RWPE2 (cell line): ENCODE measurements around the gene NUP62CL.
"Not testable (repeated sequence)": the region's sequence is repeated elsewhere in the genome, so short reads cannot be mapped to it uniquely, and the experiment has no call there.

Source experiments
- ATAC-seq: fragments of 200-7000 bp; cut with Tn5 transposase; 3 replicates; pipeline ENCODE4 v1.9.1; 2021; ENCODE audit warnings: low read depth
- DNase-seq: peaks from one replicate; pipeline ENCODE4 v3.0.0-alpha.2; 2020; ENCODE audit warnings: low spot score
- H3K27ac ChIP-seq: fragments of 450-650 bp; 2 replicates; pipeline ENCODE4 v1.5.1; 2017; ENCODE audit warnings: mild to moderate bottlenecking; ENCODE audit not compliant: poor library complexity, severe bottlenecking
- H3K27me3 ChIP-seq: fragments of 250-450 bp; sonication (Bioruptor Pico); 2 replicates; pipeline ENCODE4 v1.5.1; 2021; ENCODE audit warnings: mild to moderate bottlenecking, moderate library complexity; ENCODE audit not compliant: insufficient read depth, poor library complexity, severe bottlenecking
- H3K36me3 ChIP-seq: fragments of 250-450 bp; sonication (Bioruptor Pico); 2 replicates; pipeline ENCODE4 v1.5.1; 2020; ENCODE audit warnings: low read depth, mild to moderate bottlenecking, moderate library complexity
- H3K4me1 ChIP-seq: fragments of 250-450 bp; sonication (Bioruptor Pico); 2 replicates; pipeline ENCODE4 v1.5.1; 2021; ENCODE audit warnings: mild to moderate bottlenecking, moderate library complexity; ENCODE audit not compliant: insufficient read depth, poor library complexity, severe bottlenecking
- H3K4me3 ChIP-seq: fragments of 250-450 bp; sonication (Bioruptor Pico); 2 replicates; pipeline ENCODE4 v1.5.1; 2021; ENCODE audit warnings: mild to moderate bottlenecking, moderate library complexity; ENCODE audit not compliant: severe bottlenecking
- H3K9me3 ChIP-seq: fragments of 250-450 bp; sonication (Bioruptor Pico); 2 replicates; pipeline ENCODE4 v1.5.1; 2021; ENCODE audit warnings: mild to moderate bottlenecking, moderate library complexity; ENCODE audit not compliant: severe bottlenecking
- CTCF ChIP-seq: fragments of 450-650 bp; IDR thresholded peaks from one replicate; pipeline ENCODE4 v1.5.1; 2017; ENCODE audit warnings: mild to moderate bottlenecking, moderate library complexity; ENCODE audit not compliant: poor library complexity, severe bottlenecking

Gene NUP62CL

GRCh38 chrX:107199491-107199890, 6.7 kb downstream of the NUP62CL start:
- Histone ChIP-seq H3K4me1 (no peaks in the 10 kb centered on the region), H3K27me3 (no peaks in the 10 kb centered on the region), H3K9me3 (no peaks in the 10 kb centered on the region), H3K27ac (no peak overlapping the region), H3K4me3 (no peak overlapping the region), H3K36me3 (no peaks in the 10 kb centered on the region)
- ATAC-seq, result no peak
- no peak for DNase-seq
- no peak for TF ChIP-seq CTCF

GRCh38 chrX:107198074-107198473, 8.2 kb downstream of the NUP62CL start:
- ATAC-seq, result not testable (repeated sequence)

DNA sequence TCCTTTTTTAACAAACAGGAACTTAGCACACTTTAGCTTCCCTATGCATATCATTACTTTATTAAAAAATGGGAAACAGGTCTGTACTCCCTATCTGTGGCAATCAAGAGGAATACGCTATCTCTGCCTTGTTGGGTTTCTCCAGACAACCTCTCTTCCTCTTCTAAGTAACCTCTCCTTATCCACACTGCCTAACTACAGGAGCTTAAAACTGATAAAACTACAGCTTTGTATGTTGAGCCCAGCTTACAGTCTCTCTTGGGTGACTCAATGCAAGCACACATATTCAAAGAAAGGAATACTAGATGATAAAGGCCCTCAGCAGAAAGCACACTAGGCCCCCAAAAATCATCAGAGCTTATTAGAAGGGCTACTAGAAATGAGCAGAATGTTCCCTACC, 8.9 kb downstream of the NUP62CL start:
- Histone ChIP-seq H3K27me3 (no peaks in the 10 kb centered on the region), H3K27ac (no peak overlapping the region), H3K9me3 (no peaks in the 10 kb centered on the region), H3K4me1 (no peaks in the 10 kb centered on the region), H3K36me3 (no peaks in the 10 kb centered on the region), H3K4me3 (no peak overlapping the region)
- no peak for ATAC-seq
- no peak for TF ChIP-seq CTCF
- no peak for DNase-seq

More at GRCh38 chrX:107198074-107198473, 8.2 kb downstream of the NUP62CL start:
- not testable (repeated sequence) for H3K36me3 ChIP-seq, H3K9me3 ChIP-seq, H3K27ac ChIP-seq, DNase-seq, H3K4me3 ChIP-seq, H3K4me1 ChIP-seq, H3K27me3 ChIP-seq

DNA sequence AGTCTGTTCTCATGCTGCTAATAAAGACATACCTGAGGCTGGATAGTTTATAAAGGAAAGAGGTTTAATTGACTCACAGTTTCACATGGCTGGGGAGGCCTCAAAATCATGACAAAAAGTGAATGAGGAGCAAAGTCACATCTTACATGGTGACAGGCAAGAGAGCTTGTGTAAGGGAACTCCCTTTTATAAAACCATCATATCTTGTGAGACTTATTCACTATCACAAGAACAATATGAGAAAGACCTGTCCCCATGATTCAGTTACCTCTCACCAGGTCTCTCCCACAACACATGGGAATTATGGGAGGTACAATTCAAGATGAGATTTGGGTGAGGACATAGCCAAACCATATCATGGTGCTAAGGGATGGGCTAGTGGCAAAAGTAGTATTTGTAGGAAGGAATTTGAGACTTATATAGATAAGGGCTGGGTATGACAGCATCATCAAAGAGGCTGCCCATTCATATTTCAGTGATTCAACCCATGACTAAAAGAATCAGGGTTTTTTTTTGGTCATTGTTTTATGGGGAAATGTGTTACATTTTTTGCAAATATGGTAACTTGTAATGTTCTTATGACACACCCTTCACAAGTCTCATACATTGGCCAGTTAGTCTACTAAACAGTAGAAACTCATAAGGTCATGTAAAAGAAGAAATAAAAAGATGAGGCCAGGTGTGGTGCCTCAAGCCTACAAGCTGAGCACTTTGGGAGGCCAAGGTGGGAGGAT, 34.7 kb downstream of the NUP62CL start:
- Histone ChIP-seq H3K36me3 (no peaks in the 10 kb centered on the region), H3K4me1 (no peaks in the 10 kb centered on the region), H3K27me3 (no peaks in the 10 kb centered on the region), H3K9me3 (no peaks in the 10 kb centered on the region), H3K4me3 (no peak overlapping the region), H3K27ac (no peak overlapping the region)
- DNase-seq (no peak), ATAC-seq (no peak)
- TF ChIP-seq CTCF, result no peak

- Histone ChIP-seq H3K36me3 (no peaks in the 10 kb centered on the region), H3K4me3 (no peak overlapping the region), H3K27me3 (no peaks in the 10 kb centered on the region), H3K27ac (no peak overlapping the region), H3K4me1 (no peaks in the 10 kb centered on the region), H3K9me3 (no peaks in the 10 kb centered on the region)
- DNase-seq (no peak), ATAC-seq (no peak)
- TF ChIP-seq CTCF, result no peak
Measured at GRCh38 chrX:107168712-107169111, 37.5 kb downstream of the NUP62CL start.
